Body of pancreas (tissue), 4 donors: ENCODE data around the gene CASZ1. TPM values are rescaled to one million over a fixed set of nuclear protein-coding genes. Genes with fewer than 3 reads are reported as not detected.

ENCODE experiments used
- ATAC-seq: fragments of 150-250 bp; one replicate; pipeline ENCODE4 v1.9.1; 2016
- DNase-seq, 4 donors: peaks; one replicate each; pipeline ENCODE4 v3.0.0-alpha.2; 2019
- H3K27ac ChIP-seq, 4 donors: fragments of 200-600 bp; sonication (generic); 1 replicate in 3 of 4; 2 replicates in 1 of 4; pipeline versions ENCODE4 v1.5.1 to v1.6.1; 2016 to 2019; ENCODE audit warnings: mild to moderate bottlenecking in 1 of 4, mixed read lengths in 1 of 4, moderate library complexity in 1 of 4
- H3K27me3 ChIP-seq, 2 donors: fragments of 200-600 bp; sonication (generic); one replicate each; pipeline ENCODE4 v1.6.0; 2016; ENCODE audit warnings: mild to moderate bottlenecking in 1 of 2
- H3K36me3 ChIP-seq, 2 donors: fragments of 200-600 bp; sonication (generic); replicated peaks in 1 of 2; 2 replicates each; pipeline ENCODE4 v1.5.1; 2016; ENCODE audit warnings: low read depth in 2 of 2; ENCODE audit not compliant: insufficient read depth in 1 of 2
- H3K4me1 ChIP-seq: fragments of 200-600 bp; sonication (generic); one replicate; pipeline ENCODE4 v1.6.0; 2016
- H3K4me3 ChIP-seq, 2 donors: fragments of 200-600 bp; sonication (generic); 1 replicate in 1 of 2; 2 replicates in 1 of 2; pipeline ENCODE4 v1.5.1; 2016 to 2019
- H3K9me3 ChIP-seq, 3 donors: fragments of 200-600 bp; sonication (generic); 1 replicate in 2 of 3; 2 replicates in 1 of 3; pipeline ENCODE4 v1.5.1; 2016
- CTCF ChIP-seq, 7 experiments: fragments of 450-650 bp in 4 of 7; fragments of 200-600 bp in 3 of 7; sonication (generic) in 3 of 7; IDR thresholded peaks; one replicate each; pipeline ENCODE4 v1.5.1; 2016 to 2019; ENCODE audit warnings: antibody characterized with exemption in 7 of 7
- POLR2A ChIP-seq, 3 donors: fragments of 450-650 bp; IDR thresholded peaks; one replicate each; pipeline ENCODE4 v1.6.1; 2016; ENCODE audit warnings: antibody characterized with exemption in 3 of 3, mild to moderate bottlenecking in 2 of 3
- WGBS, 2 donors: methylation state at CpG; one replicate each; pipeline ENCODE4 v1.1.5; 2017; 5-methylcytosine and 5-hydroxymethylcytosine counted together
- intact Hi-C: fragments of 100-400 bp; cut with DNase I; formaldehyde crosslinking; loops from one replicate; pipeline ENCODE4 v1.15.1; 2023
- total RNA-seq, 2 donors: library from RNA; depleted of rRNA; stranded (reverse); fragments of >200 nt; gene quantifications; one replicate each; pipeline ENCODE4 v1.1.0, GENCODE V29; 2016

Gene CASZ1
- total RNA-seq, 2 donors from 2014 or later, result 9.3 to 14.2 TPM

GRCh38 chr1:10686404-10687040, 109.9 kb downstream of the CASZ1 start:
- DNase-seq, result peak; percentile 54 to 66 (median 59)
- peak; percentile 40 for ATAC-seq
- no peak for TF ChIP-seq POLR2A (IDR thresholded peaks at IDR 0.05)
- peak in 3 of 7 experiments; percentile 21 to 39 (median 23) for TF ChIP-seq CTCF (IDR thresholded peaks at IDR 0.05)
- H3K4me3 ChIP-seq, result no peak overlapping the region
- H3K36me3 ChIP-seq, result no peaks in the 10 kb centered on the region
- no peaks in the 10 kb centered on the region for H3K9me3 ChIP-seq
- 14 to 23% methylated on average over 4 to 20 of the region's 20 CpGs for WGBS, 2 donors
- intact Hi-C loops, result loop anchor here (5.0 kb wide), 1 partner anchor 181 kb away; no protein-coding TSS in a partner anchor
- peak overlapping the region; percentile 86 to 95 (median 92) for H3K27ac ChIP-seq
- H3K27me3 ChIP-seq, result no peaks in the 10 kb centered on the region
- peaks cover 95% of the 10 kb centered on the region for H3K4me1 ChIP-seq

- peak; percentile 68 for ATAC-seq
- H3K9me3 ChIP-seq, result no peaks in the 10 kb centered on the region
- H3K4me3 ChIP-seq, result no peak overlapping the region
- H3K27me3 ChIP-seq, result no peaks in the 10 kb centered on the region
- 20 to 21% methylated on average over 8 to 11 of the region's 11 CpGs for WGBS, 2 donors
- intact Hi-C loops, result loop anchor here (5.0 kb wide), 1 partner anchor 181 kb away; no protein-coding TSS in a partner anchor
- H3K4me1 ChIP-seq, result peaks cover 96% of the 10 kb centered on the region
- H3K36me3 ChIP-seq, result no peaks in the 10 kb centered on the region
- peak; percentile 64 to 87 (median 76) for DNase-seq
- no peak for TF ChIP-seq CTCF (IDR thresholded peaks at IDR 0.05)
- peak in 1 of 3 donors; percentile 14 for TF ChIP-seq POLR2A (IDR thresholded peaks at IDR 0.05)
- peak overlapping the region; percentile 86 to 95 (median 92) for H3K27ac ChIP-seq
Observed at GRCh38 chr1:10685808-10686403, 110.5 kb downstream of the CASZ1 start.

- H3K36me3 ChIP-seq, result no peaks in the 10 kb centered on the region
- H3K4me1 ChIP-seq, result peaks cover 97% of the 10 kb centered on the region
- ATAC-seq (no peak), DNase-seq (no peak)
- H3K27me3 ChIP-seq, result no peaks in the 10 kb centered on the region
- no peak overlapping the region for H3K4me3 ChIP-seq
- H3K27ac ChIP-seq, result peak overlapping the region; percentile 86 to 95 (median 92)
- WGBS, 2 donors, result 44 to 50% methylated on average over 14 to 15 of the region's 15 CpGs
- intact Hi-C loops, result loop anchor here (5.0 kb wide), 1 partner anchor 182 kb away; no protein-coding TSS in a partner anchor
- TF ChIP-seq POLR2A (IDR thresholded peaks at IDR 0.05), result no peak
- TF ChIP-seq CTCF (IDR thresholded peaks at IDR 0.05), result no peak
- H3K9me3 ChIP-seq, result no peaks in the 10 kb centered on the region
Observed at GRCh38 chr1:10685196-10685807, 111.1 kb downstream of the CASZ1 start.

GRCh38 chr1:10684221-10684620, 112.2 kb downstream of the CASZ1 start:
- peaks cover 94% of the 10 kb centered on the region for H3K4me1 ChIP-seq
- no peak overlapping the region for H3K4me3 ChIP-seq
- DNase-seq, result no peak
- peak overlapping the region in 1 of 4 donors; percentile 86 for H3K27ac ChIP-seq
- no peak for TF ChIP-seq CTCF (IDR thresholded peaks at IDR 0.05)
- no peak for TF ChIP-seq POLR2A (IDR thresholded peaks at IDR 0.05)
- no peaks in the 10 kb centered on the region for H3K36me3 ChIP-seq
- H3K9me3 ChIP-seq, result no peaks in the 10 kb centered on the region
- WGBS, 2 donors, result 67 to 82% methylated on average over 1 to 10 of the region's 10 CpGs
- ATAC-seq, result no peak
- no peaks in the 10 kb centered on the region for H3K27me3 ChIP-seq
- intact Hi-C loops, result no loop called here
